Umbilical cord (tissue), 2 donors: ENCODE data around the gene NACC2. TPM values are rescaled to one million over a fixed set of nuclear protein-coding genes. Genes with fewer than 3 reads are reported as not detected.

Experiments used
- DNase-seq: peaks from one replicate; pipeline ENCODE4 v3.0.0-alpha.2; 2015; ENCODE audit warnings: low spot score
- total RNA-seq: library from RNA; depleted of rRNA; stranded (reverse); fragments of >200 nt; gene quantifications from one replicate; pipeline ENCODE4 v1.2.3, GENCODE V29; 2014; ENCODE audit warnings: low replicate concordance; ENCODE audit not compliant: insufficient read depth

The NACC2 gene
- total RNA-seq, 1 donor from 2014 or later, result 23.4 TPM

GRCh38 chr9:135998016-135998380 lies 97.1 kb downstream of the NACC2 start:
- DNase-seq, result no peak

DNA sequence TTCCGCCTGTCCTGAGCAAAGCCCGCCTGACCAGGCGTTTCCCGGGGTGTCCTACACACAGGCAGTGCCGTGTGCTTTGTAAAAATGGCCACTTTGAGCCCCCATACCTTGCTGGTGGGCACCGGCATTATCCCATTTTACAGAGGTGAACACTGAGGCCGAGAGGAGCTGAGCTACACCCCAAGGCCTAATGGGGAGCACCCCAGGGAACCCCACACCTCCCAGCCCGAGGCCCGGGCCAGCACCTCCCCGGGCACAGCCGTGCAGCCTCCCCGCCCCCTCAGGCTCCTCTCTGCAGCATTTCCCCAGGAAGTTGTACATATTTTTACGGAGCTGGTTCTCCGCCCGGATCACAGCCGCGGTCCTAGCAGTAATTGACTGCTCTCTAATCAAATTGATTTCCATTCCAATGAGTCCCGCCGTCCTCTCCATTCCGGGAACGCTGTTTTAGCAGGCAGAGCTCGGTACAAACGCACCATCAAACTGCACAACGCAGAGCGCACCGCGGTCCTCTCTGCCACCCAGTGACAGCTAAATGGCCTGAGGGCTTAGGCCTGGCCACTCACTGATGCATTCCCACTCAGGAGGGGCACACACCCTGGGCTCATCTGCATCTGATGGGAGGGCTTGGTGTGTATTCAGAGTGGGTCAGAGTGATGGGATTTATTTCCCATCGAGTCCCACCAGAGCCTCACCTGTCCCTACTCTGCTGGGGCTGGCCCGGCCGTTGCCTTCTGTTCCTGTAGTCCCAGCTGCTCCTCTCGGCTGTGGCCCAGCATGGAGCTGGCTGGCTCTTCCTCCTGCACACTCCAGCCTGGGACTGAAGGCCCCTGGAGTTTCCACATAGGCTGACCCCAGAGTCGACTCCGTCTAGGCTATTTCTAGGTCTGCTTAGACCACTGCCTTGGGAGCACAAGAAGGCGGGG lies 97.7 kb downstream of the NACC2 start:
- DNase-seq, result no peak

- no peak for DNase-seq
Measured at GRCh38 chr9:135995816-135996215, 99.3 kb downstream of the NACC2 start.

GRCh38 chr9:135994501-135995192 lies 100.4 kb downstream of the NACC2 start:
- no peak for DNase-seq

- no peak for DNase-seq
Measured at GRCh38 chr9:135993765-135994500, 101.2 kb downstream of the NACC2 start.

- DNase-seq, result no peak
Measured at GRCh38 chr9:135993409-135993742, 101.7 kb downstream of the NACC2 start.

DNA sequence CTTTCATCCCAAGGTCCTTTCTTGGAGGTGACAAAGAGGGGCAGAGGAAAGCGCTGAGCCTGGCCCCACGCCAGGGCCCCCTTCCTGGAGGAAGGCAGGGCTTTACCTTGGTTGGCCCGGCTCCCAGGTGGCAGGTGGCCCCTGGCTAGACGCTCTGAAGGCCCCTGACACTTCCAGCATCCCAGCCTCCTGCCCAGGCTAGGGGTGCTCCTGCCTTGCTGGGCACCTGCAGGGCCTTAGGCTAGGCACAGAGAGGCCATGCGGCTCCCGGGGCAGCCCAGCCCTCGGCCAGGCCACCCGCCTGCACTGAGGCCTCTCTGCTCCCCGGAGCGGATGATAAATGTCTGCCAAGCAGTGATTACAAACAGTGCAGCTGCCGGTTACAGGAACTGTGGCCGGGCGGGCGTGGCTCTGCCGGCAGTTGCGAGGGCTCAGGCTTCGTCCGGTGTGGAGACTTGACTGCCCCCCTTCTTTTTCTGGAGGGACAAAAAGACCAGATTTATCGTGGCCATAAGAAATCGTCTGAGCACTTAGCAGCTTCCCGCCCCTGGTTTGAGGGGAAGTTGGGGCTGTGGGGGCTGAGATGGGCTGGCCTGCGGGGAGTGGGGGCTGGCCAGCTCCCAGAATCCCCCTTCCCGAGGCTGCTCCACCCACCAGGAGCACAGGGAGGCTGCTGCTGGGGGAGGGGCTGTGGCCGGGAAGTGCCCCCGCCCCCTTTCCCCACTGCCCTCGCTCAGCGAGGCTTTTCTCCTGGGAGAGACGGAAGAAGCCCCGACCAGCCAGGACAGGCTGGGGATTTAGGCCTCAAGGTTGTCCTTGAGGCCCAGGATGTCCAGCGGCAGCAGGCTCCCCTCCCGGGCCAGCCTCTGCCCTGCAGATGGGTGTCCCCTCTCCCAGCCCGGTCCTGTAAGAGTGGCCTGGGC lies 102.3 kb downstream of the NACC2 start:
- DNase-seq, result peak; percentile 95

GRCh38 chr9:135991771-135992170 lies 103.3 kb downstream of the NACC2 start:
- DNase-seq, result no peak

- DNase-seq, result no peak
Measured at GRCh38 chr9:135990468-135991429, 104.3 kb downstream of the NACC2 start.

GRCh38 chr9:135989722-135990467 lies 105.2 kb downstream of the NACC2 start:
- DNase-seq, result no peak

- no peak for DNase-seq
Measured at GRCh38 chr9:135989157-135989556, 105.9 kb downstream of the NACC2 start.

GRCh38 chr9:135988493-135988892 lies 106.6 kb downstream of the NACC2 start:
- no peak for DNase-seq

DNA sequence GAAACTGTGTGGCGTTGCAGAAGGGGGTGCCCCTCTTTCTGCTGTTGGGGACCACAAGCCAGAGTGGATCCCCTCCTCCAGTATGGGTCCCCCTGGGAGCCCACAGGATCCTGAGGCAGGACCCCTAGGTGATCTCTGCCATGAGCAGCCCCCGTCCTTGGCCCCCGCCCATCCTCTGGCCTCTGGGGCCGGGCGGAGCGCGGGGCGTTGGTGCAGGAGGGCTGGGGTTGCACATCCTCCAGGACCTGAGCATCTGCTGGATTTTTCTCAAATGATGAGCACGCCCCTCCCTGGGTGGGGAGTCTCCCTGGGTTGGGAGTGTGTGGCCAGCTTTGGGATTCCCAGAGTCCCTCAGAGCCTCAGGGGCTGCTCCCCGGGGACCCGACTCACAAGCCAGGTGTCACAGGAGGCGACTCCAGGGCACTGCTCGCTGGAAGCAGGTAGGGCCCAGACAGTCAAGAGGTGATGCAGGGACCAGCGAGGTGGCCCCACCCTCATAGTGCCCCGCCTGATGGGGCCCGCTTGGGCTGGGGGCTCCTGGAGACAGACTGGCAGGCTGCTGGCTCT lies 107.2 kb downstream of the NACC2 start:
- DNase-seq, result no peak

- DNase-seq, result no peak
Measured at GRCh38 chr9:135986605-135987004, 108.5 kb downstream of the NACC2 start.

DNA sequence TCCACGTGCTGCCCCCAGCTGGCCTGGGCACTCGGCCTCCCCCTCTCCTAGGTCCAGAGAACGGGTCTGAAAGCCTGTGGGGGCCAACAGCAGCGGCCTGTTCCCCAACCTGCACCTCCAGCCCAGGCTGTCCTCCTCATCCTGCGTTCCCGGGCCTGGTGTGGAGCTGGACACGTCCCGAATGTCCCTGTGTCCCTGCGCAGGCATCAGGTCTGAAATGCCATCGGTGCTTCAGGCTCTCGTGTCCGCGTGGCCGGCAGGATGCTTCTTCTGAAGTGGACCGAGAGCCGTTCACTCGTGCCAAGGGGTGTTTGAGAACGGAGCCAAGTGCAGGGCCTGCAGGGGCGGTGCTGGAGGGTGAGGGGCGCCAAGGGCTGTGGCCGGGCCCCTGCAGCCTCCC lies 109.2 kb downstream of the NACC2 start:
- no peak for DNase-seq

GRCh38 chr9:135985459-135985774 lies 109.7 kb downstream of the NACC2 start:
- no peak for DNase-seq

- no peak for DNase-seq
Measured at GRCh38 chr9:135984072-135984710, 110.9 kb downstream of the NACC2 start.

DNA sequence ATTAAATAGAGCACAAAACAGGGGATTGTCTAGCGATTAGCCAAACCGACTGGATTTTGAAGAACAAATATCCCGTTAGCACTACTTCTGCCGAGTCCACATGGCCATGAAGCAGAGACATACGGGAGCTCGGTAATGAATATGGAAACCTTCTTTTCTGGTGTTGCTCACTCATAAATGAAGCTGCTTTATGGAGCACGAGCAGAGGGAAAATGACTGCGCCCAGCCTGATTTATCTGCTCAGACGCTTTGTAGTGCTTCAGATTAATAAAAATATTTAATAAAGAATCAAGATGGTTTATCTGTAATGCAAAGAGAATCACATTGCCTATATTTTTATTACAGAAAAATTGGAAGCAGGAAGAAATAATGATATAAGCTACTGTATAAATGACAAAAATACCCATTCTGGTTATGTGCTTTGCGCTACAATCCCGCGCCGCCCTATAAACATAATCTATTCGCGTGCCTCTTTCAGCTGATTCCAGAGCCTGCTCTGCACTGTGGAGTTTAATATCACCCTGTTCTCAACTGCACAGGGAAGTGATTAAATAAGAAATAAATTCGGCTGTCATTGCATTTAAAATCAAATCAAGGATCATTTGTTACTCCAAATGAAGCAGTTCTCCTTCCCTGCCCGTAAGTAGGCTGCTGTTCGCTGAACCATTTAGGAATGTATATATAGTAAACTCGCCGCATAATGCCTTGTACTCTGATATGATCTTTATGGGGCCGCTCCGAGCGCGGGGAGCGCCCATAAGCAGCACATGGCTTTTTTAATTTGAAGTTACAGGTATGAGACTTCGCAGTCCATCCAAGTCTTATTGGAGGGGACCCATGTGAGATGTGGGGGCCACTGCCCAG lies 111.6 kb downstream of the NACC2 start:
- no peak for DNase-seq
